AG04450 (cell line): ENCODE results near the gene PPME1. TPM values are rescaled to one million over a fixed set of nuclear protein-coding genes. Genes with fewer than 3 reads are reported as not detected.
A peak's percentile ranks its signal among the peaks of the same experiment; 100 is the strongest.

Experiments used
- CTCF ChIA-PET: fragments of 300-600, 350-600 bp; formaldehyde crosslinking; extraction: SDS; loops from one replicate; lab custom pipeline; 2022; ENCODE audit warnings: antibody characterized with exemption, inconsistent platforms; lab: Charles Lee
- POLR2A ChIA-PET: fragments of 350-600 bp; formaldehyde crosslinking; extraction: SDS; loops from one replicate; lab custom pipeline; 2021; ENCODE audit warnings: antibody characterized with exemption, inconsistent platforms; lab: Yijun Ruan, JAX
- DNase-seq: peaks from one replicate; pipeline ENCODE4 v3.0.0-alpha.2; 2011; ENCODE audit warnings: low read depth, low spot score
- H3K27ac ChIP-seq: one replicate; pipeline ENCODE4 v1.5.1; 2012; ENCODE audit warnings: low read depth, low read length, control low read depth
- H3K27me3 ChIP-seq: one replicate; pipeline ENCODE4 v1.6.0; 2012; ENCODE audit warnings: low read length; ENCODE audit not compliant: control insufficient read depth, insufficient read depth
- H3K4me3 ChIP-seq: 2 replicates; pipeline ENCODE4 v1.5.1; 2011; ENCODE audit warnings: mild to moderate bottlenecking, low read depth, low read length, control low read depth
- H3K9me3 ChIP-seq: 2 replicates; pipeline ENCODE4 v1.5.1; 2012; ENCODE audit warnings: low read length; ENCODE audit not compliant: control insufficient read depth, insufficient read depth
- CTCF ChIP-seq: IDR thresholded peaks from 2 replicates; pipeline ENCODE4 v1.5.1; 2011; ENCODE audit warnings: low read depth, low read length, control low read depth, inconsistent platforms
- polyA plus RNA-seq: library from polyadenylated mRNA; depleted of rRNA; stranded (reverse); fragments of >200 nt; gene quantifications from 2 replicates; pipeline ENCODE4 v1.2.3, GENCODE V29; 2011

Gene PPME1
- polyA plus RNA-seq, 1 experiment: 59.6 TPM

GRCh38 chr11:74133436-74133835 is 37.7 kb upstream of the PPME1 start:
- POLR2A ChIA-PET: no interaction called here
- CTCF ChIA-PET: no interaction called here

GRCh38 chr11:74134661-74135060 is 36.4 kb upstream of the PPME1 start:
- Histone ChIP-seq H3K9me3 (no peaks in the 10 kb centered on the region), H3K27me3 (no peaks in the 10 kb centered on the region), H3K27ac (no peak overlapping the region), H3K4me3 (no peak overlapping the region)
- ChIA-PET POLR2A (interaction anchor here (0.8 kb wide), 1 partner anchor 36 kb away, joined by 3 read pairs; the partner anchor contains the start of genes C2CD3 and PPME1), CTCF (interaction anchor here (0.7 to 1.2 kb wide), 2 partner anchors 12 to 37 kb away, joined by 3 to 4 read pairs; partner anchors contain the start of gene PPME1)
- TF ChIP-seq CTCF: no peak
- DNase-seq: no peak

More at GRCh38 chr11:74133436-74133835, 37.7 kb upstream of the PPME1 start:
- Histone ChIP-seq H3K27me3 (no peaks in the 10 kb centered on the region), H3K4me3 (no peak overlapping the region), H3K9me3 (no peaks in the 10 kb centered on the region), H3K27ac (no peak overlapping the region)
- no peak for DNase-seq
- no peak for TF ChIP-seq CTCF

- Histone ChIP-seq H3K4me3 (no peak overlapping the region), H3K9me3 (no peaks in the 10 kb centered on the region), H3K27me3 (no peaks in the 10 kb centered on the region), H3K27ac (no peak overlapping the region)
- POLR2A ChIA-PET: interaction anchor here (0.8 kb wide), 1 partner anchor 36 kb away, joined by 3 read pairs; the partner anchor contains the start of genes C2CD3 and PPME1
- CTCF ChIA-PET: interaction anchor here (0.7 to 1.4 kb wide), 2 partner anchors 13 to 35 kb away, joined by 4 read pairs; partner anchors contain the start of genes C2CD3 and PPME1
- TF ChIP-seq CTCF: no peak
- no peak for DNase-seq
Measured at GRCh38 chr11:74135127-74135840, 35.8 kb upstream of the PPME1 start.

GRCh38 chr11:74138021-74138420 is 33.1 kb upstream of the PPME1 start:
- Histone ChIP-seq H3K27ac (peak overlapping the region; percentile 83), H3K9me3 (no peaks in the 10 kb centered on the region), H3K27me3 (no peaks in the 10 kb centered on the region), H3K4me3 (no peak overlapping the region)
- ChIA-PET POLR2A (no interaction called here), CTCF (no interaction called here)
- DNase-seq: peak; percentile 50
- no peak for TF ChIP-seq CTCF

- Histone ChIP-seq H3K27ac (peak overlapping the region; percentile 83), H3K9me3 (no peaks in the 10 kb centered on the region), H3K27me3 (no peaks in the 10 kb centered on the region), H3K4me3 (no peak overlapping the region)
- TF ChIP-seq CTCF: no peak
- peak; percentile 97 for DNase-seq
- ChIA-PET CTCF (no interaction called here), POLR2A (no interaction called here)
Measured at GRCh38 chr11:74138572-74138971, 32.5 kb upstream of the PPME1 start.
